Esophagus muscularis mucosa (tissue), 4 donors: Measurements from ENCODE around the gene SNX1. TPM values are rescaled to one million over a fixed set of nuclear protein-coding genes. Genes with fewer than 3 reads are reported as not detected.

ENCODE experiments used
- DNase-seq: peaks from one replicate; pipeline ENCODE4 v3.0.0-alpha.2; 2017; ENCODE audit errors: extremely low spot score
- H3K27ac ChIP-seq, 4 donors: fragments of 200-600 bp; sonication (generic); replicated peaks in 1 of 4; 1 replicate in 3 of 4; 2 replicates in 1 of 4; pipeline ENCODE4 v1.5.1; 2016 to 2019; ENCODE audit warnings: mild to moderate bottlenecking in 1 of 4
- H3K27me3 ChIP-seq, 4 donors: fragments of 200-600 bp; sonication (generic); one replicate each; pipeline versions ENCODE4 v1.5.1 to v1.6.0; 2016 to 2019
- H3K36me3 ChIP-seq, 4 donors: fragments of 200-600 bp; sonication (generic); one replicate each; pipeline ENCODE4 v1.5.1; 2016 to 2019
- H3K4me1 ChIP-seq, 4 donors: fragments of 200-600 bp; sonication (generic); one replicate each; pipeline ENCODE4 v1.5.1; 2016 to 2019
- H3K4me3 ChIP-seq, 4 donors: fragments of 200-600 bp; sonication (generic); 1 replicate in 2 of 4; 2 replicates in 2 of 4; pipeline ENCODE4 v1.5.1; 2016 to 2019; ENCODE audit warnings: mild to moderate bottlenecking in 4 of 4, moderate library complexity in 1 of 4
- H3K9me3 ChIP-seq, 4 donors: fragments of 200-600 bp; sonication (generic); 1 replicate in 3 of 4; 2 replicates in 1 of 4; pipeline ENCODE4 v1.5.1; 2016 to 2019
- CTCF ChIP-seq, 3 experiments: fragments of 200-600 bp in 2 of 3; fragments of 450-650 bp in 1 of 3; sonication (generic) in 2 of 3; IDR thresholded peaks; one replicate each; pipeline ENCODE4 v1.5.1; 2017 to 2019; ENCODE audit warnings: antibody characterized with exemption in 3 of 3, mild to moderate bottlenecking in 2 of 3, moderate library complexity in 1 of 3
- EP300 ChIP-seq: sonication (generic); formaldehyde crosslinking; IDR thresholded peaks from one replicate; pipeline ENCODE4 v1.6.1; 2017; ENCODE audit warnings: antibody characterized with exemption
- POLR2A ChIP-seq: fragments of 450-650 bp; IDR thresholded peaks from one replicate; pipeline ENCODE4 v1.6.1; 2017; ENCODE audit warnings: antibody characterized with exemption, moderate library complexity, mild to moderate bottlenecking, low read depth
- POLR2AphosphoS5 ChIP-seq, 2 donors: sonication (generic); formaldehyde crosslinking; IDR thresholded peaks; one replicate each; pipeline ENCODE4 v1.6.1; 2017; ENCODE audit warnings: antibody characterized with exemption in 2 of 2
- WGBS: methylation state at CpG from one replicate; pipeline ENCODE4 v1.1.5; 2018; 5-methylcytosine and 5-hydroxymethylcytosine counted together
- intact Hi-C: fragments of 100-400 bp; cut with DNase I; formaldehyde crosslinking; loops from one replicate; pipeline ENCODE4 v1.15.1; 2023
- total RNA-seq, 4 donors: library from RNA; depleted of rRNA; stranded (reverse); fragments of >200 nt; gene quantifications; one replicate each; pipeline versions ENCODE4 v1.1.0 to v1.2.1, GENCODE V29; 2016

SNX1 gene
- total RNA-seq, 4 donors from 2014 or later = 79.4 to 93.0 (median 87.5) TPM

- intact Hi-C loops = no loop called here
- DNase-seq = no peak
- no peak within 1 kb of the TSS for H3K27ac ChIP-seq
- no peak for TF ChIP-seq POLR2AphosphoS5 (IDR thresholded peaks at IDR 0.05)
- TF ChIP-seq CTCF (IDR thresholded peaks at IDR 0.05) = no peak
- TF ChIP-seq POLR2A = no peak
- no peak for TF ChIP-seq EP300
- H3K9me3 ChIP-seq = no peaks in the 10 kb centered on the region
- peaks cover 6 to 33% (median 18%) of the 10 kb centered on the region in 4 donors for H3K27me3 ChIP-seq
- H3K4me3 ChIP-seq = peak within 1 kb of the TSS; percentile 47 to 60 (median 50)
- H3K4me1 ChIP-seq = peaks cover 36 to 42% (median 37%) of the 10 kb centered on the region in 4 donors
- H3K36me3 ChIP-seq = peaks cover 20 to 29% (median 27%) of the 10 kb centered on the region in 4 donors
- 0% methylated on average over 11 of the region's 83 CpGs for WGBS
These were observed 56.1 kb downstream of the SNX1 start, which contains the start of gene SNX22 for GRCh38 chr15:64151727-64152506. TSS of gene SNX22 (plus strand) at chr15:64151731. CDS start at chr15:64151776, 45 bp downstream.

GRCh38 chr15:64152507-64153387 is 57.0 kb downstream of the SNX1 start:
- Histone ChIP-seq H3K4me1 (peaks cover 36 to 46% (median 40%) of the 10 kb centered on the region in 4 donors), H3K27me3 (peaks cover 6 to 33% (median 18%) of the 10 kb centered on the region in 4 donors), H3K27ac (no peak overlapping the region), H3K36me3 (peaks cover 29 to 37% (median 35%) of the 10 kb centered on the region in 4 donors), H3K4me3 (peak overlapping the region; percentile 47 to 60 (median 50)), H3K9me3 (no peaks in the 10 kb centered on the region)
- no peak for DNase-seq
- WGBS = 64% methylated on average over 11 of the region's 27 CpGs
- TF ChIP-seq POLR2AphosphoS5 (IDR thresholded peaks at IDR 0.05) = no peak
- intact Hi-C loops = no loop called here

- H3K4me1 ChIP-seq = peaks cover 44 to 56% (median 47%) of the 10 kb centered on the region in 4 donors
- peak; percentile 95 for DNase-seq
- TF ChIP-seq CTCF (IDR thresholded peaks at IDR 0.05) = peak in 2 of 3 experiments; percentile 92 to 95
- no peak for TF ChIP-seq EP300
- peak; percentile 47 to 56 for TF ChIP-seq POLR2AphosphoS5 (IDR thresholded peaks at IDR 0.05)
- 26% methylated on average over 9 of the region's 12 CpGs for WGBS
- peak overlapping the region in 3 of 4 donors; percentile 10 to 36 (median 25) for H3K27ac ChIP-seq
- H3K4me3 ChIP-seq = peak overlapping the region in 1 of 4 donors; percentile 1
- no peaks in the 10 kb centered on the region for H3K9me3 ChIP-seq
- peaks cover 39 to 47% (median 45%) of the 10 kb centered on the region in 4 donors for H3K36me3 ChIP-seq
- H3K27me3 ChIP-seq = peaks cover 6 to 33% (median 18%) of the 10 kb centered on the region in 4 donors
- intact Hi-C loops = no loop called here
These were observed 57.9 kb downstream of the SNX1 start for GRCh38 chr15:64153480-64154367.

- peaks cover 6 to 23% (median 17%) of the 10 kb centered on the region in 4 donors for H3K27me3 ChIP-seq
- 83% methylated on average over 14 of the region's 15 CpGs for WGBS
- no peak overlapping the region for H3K27ac ChIP-seq
- no peak overlapping the region for H3K4me3 ChIP-seq
- H3K9me3 ChIP-seq = no peaks in the 10 kb centered on the region
- no peak for DNase-seq
- peaks cover 64 to 77% (median 65%) of the 10 kb centered on the region in 4 donors for H3K4me1 ChIP-seq
- peaks cover 62 to 70% (median 68%) of the 10 kb centered on the region in 4 donors for H3K36me3 ChIP-seq
- no peak for TF ChIP-seq CTCF (IDR thresholded peaks at IDR 0.05)
- intact Hi-C loops = no loop called here
These were observed 60.2 kb downstream of the SNX1 start for GRCh38 chr15:64155802-64156651.
